K562 (cell line): ENCODE measurements around the gene SLC48A1.
A peak's percentile ranks its signal among the peaks of the same experiment; 100 is the strongest.

Experiments
- ATF7 ChIP-seq: fragments of 450-650 bp; IDR thresholded peaks from 2 replicates; pipeline ENCODE4 v1.7.1; 2014; ENCODE audit warnings: mild to moderate bottlenecking, moderate library complexity
- CREM ChIP-seq: IDR thresholded peaks from 2 replicates; pipeline ENCODE4 v1.6.1; 2014; ENCODE audit warnings: antibody characterized with exemption, low read depth
- CTCF ChIP-seq, 3 experiments: IDR thresholded peaks in 2 of 3; conservative IDR thresholded peaks in 1 of 3; 2 replicates each; pipeline ENCODE4 v1.5.1; 2011 to 2012; ENCODE audit warnings: low read length in 3 of 3, mild to moderate bottlenecking in 3 of 3, control low read depth in 2 of 3, improper control_type of control experiment in 1 of 3, inconsistent platforms in 1 of 3, low read depth in 1 of 3, mixed read lengths in 1 of 3, moderate library complexity in 1 of 3; ENCODE audit not compliant: insufficient read depth in 2 of 3
- FOSL1 ChIP-seq: fragments of 200-800 bp; sonication (Bioruptor generic); conservative IDR thresholded peaks from 2 replicates; pipeline ENCODE4 v1.6.1; 2016; ENCODE audit warnings: missing genetic modification characterization, missing compliant biosample characterization
- KLF10 ChIP-seq: fragments of 250-450 bp; sonication (Bioruptor Pico); IDR thresholded peaks from 2 replicates; pipeline ENCODE4 v1.6.1; 2021; ENCODE audit warnings: matching md5 sums
- POLR2A ChIP-seq: fragments of 450-650 bp; conservative IDR thresholded peaks from 2 replicates; pipeline ENCODE4 v1.6.1; 2016
- REST ChIP-seq, 2 experiments: fragments of 450-650 bp; formaldehyde crosslinking in 1 of 2; IDR thresholded peaks; 2 replicates each; pipeline versions ENCODE4 v1.4.0 to v1.6.1; 2014 to 2020; ENCODE audit warnings: mild to moderate bottlenecking in 2 of 2, borderline replicate concordance in 1 of 2, low read depth in 1 of 2
- USF2 ChIP-seq: sonication (generic); formaldehyde crosslinking; IDR thresholded peaks from 2 replicates; pipeline ENCODE4 v1.5.0; 2020; ENCODE audit warnings: missing genetic modification reagents
- TF ChIP-seq, protein P1 (sequence below): sonication (generic); formaldehyde crosslinking; IDR thresholded peaks from 2 replicates; pipeline ENCODE4 v1.9.0; 2022; ENCODE audit warnings: mild to moderate bottlenecking, missing genetic modification reagents

DNA sequence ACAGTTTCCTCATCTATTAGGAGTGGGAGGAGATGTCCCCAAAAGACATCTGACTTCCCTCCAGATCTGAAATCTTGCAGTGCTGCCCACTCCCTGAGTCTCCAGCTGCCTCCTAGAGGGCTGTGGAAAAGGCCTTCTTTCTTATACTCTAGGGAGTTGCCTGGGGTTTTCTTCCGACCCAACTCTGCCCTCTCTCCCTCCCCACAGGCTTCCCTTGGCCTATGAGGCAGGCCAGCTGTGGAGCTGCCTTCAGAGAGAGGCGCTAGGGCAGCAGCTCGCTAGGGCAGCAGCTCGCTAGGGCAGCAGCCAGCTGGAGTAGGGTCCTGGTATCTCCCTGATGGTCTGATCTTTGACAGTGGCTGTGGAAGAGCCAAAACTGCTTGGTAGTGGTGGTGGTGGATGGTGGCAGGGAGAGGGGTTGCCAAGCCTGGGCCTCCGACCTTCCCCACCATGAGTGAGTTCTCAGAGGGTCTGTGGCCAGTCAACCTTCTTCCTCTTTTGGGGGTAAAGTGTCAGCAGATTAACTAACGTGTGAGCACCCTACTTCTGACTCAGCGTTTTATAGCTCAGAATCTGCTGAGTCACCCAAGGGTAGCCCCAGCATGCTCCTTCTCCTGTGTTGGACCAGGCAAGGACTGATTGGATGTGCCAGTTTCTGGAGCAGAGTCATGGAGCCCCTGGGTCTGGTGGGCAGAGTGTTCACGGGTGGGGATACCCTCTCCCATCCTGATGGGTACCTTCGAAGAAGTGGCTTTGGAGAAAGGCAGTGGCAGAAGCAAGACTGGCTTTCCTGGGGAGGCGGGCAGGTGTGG lies 2.3 kb downstream of the SLC48A1 start:
- TF ChIP-seq REST (IDR thresholded peaks at IDR 0.05; ENCODE audit: borderline replicate concordance) (no peak), REST (CRISPR knock-in tag; IDR thresholded peaks at IDR 0.05; ENCODE audit: low read depth) (no peak), FOSL1 (tag) (peak; percentile 71), CREM (peak; percentile 19; the same call in 1 of the 2 replicates), CTCF (IDR thresholded peaks at IDR 0.05 in 2 of 3, conservative IDR thresholded peaks at IDR 0.05 in 1 of 3; ENCODE audit: insufficient read depth in 2 of 3, low read depth in 1 of 3, low read length in 3 of 3) (no peak; a peak in 1 of 6 replicates), POLR2A (peak; percentile 47; the same call in 1 of the 2 replicates), USF2 (no peak), KLF10 (no peak), ATF7 (no peak)
- TF ChIP-seq, protein P1, sequence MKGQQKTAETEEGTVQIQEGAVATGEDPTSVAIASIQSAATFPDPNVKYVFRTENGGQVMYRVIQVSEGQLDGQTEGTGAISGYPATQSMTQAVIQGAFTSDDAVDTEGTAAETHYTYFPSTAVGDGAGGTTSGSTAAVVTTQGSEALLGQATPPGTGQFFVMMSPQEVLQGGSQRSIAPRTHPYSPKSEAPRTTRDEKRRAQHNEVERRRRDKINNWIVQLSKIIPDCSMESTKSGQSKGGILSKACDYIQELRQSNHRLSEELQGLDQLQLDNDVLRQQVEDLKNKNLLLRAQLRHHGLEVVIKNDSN (CRISPR knock-in tag): no peak
